ENCODE measurements around the gene SPTBN5.

The SPTBN5 gene

GRCh38 chr15:41852736-41853590 is 40.9 kb downstream of the SPTBN5 start:
- DNase-seq: no peak
- TF ChIP-seq POLR2A (IDR thresholded peaks at IDR 0.05; ENCODE audit: low read length) (no peak), GATA1 (IDR thresholded peaks at IDR 0.05; ENCODE audit: low read depth, low read length) (no peak)

- no peak for TF ChIP-seq GATA1 (IDR thresholded peaks at IDR 0.05; ENCODE audit: low read depth, low read length)
- TF ChIP-seq POLR2A (IDR thresholded peaks at IDR 0.05; ENCODE audit: low read length): no peak
- no peak for DNase-seq
These were observed 42.0 kb downstream of the SPTBN5 start for GRCh38 chr15:41851755-41852370.

- DNase-seq: no peak
- TF ChIP-seq POLR2A (IDR thresholded peaks at IDR 0.05; ENCODE audit: low read length): no peak
- TF ChIP-seq GATA1 (IDR thresholded peaks at IDR 0.05; ENCODE audit: low read depth, low read length): no peak
These were observed 42.7 kb downstream of the SPTBN5 start for GRCh38 chr15:41851167-41851523.

GRCh38 chr15:41850482-41851166 is 43.2 kb downstream of the SPTBN5 start:
- TF ChIP-seq POLR2A (IDR thresholded peaks at IDR 0.05; ENCODE audit: low read length): no peak
- TF ChIP-seq GATA1 (IDR thresholded peaks at IDR 0.05; ENCODE audit: low read depth, low read length): no peak
- DNase-seq: no peak

- DNase-seq: no peak
- TF ChIP-seq GATA1 (IDR thresholded peaks at IDR 0.05; ENCODE audit: low read depth, low read length) (no peak), POLR2A (IDR thresholded peaks at IDR 0.05; ENCODE audit: low read length) (no peak)
These were observed 44.0 kb downstream of the SPTBN5 start for GRCh38 chr15:41849861-41850260.

GRCh38 chr15:41849204-41849603 is 44.6 kb downstream of the SPTBN5 start:
- no peak for DNase-seq
- TF ChIP-seq GATA1 (IDR thresholded peaks at IDR 0.05; ENCODE audit: low read depth, low read length) (no peak), POLR2A (IDR thresholded peaks at IDR 0.05; ENCODE audit: low read length) (no peak)

- DNase-seq: no peak
- no peak for TF ChIP-seq GATA1 (IDR thresholded peaks at IDR 0.05; ENCODE audit: low read depth, low read length)
These were observed 45.2 kb downstream of the SPTBN5 start for GRCh38 chr15:41848631-41849030.

- no peak for DNase-seq
- no peak for TF ChIP-seq POLR2A (IDR thresholded peaks at IDR 0.05; ENCODE audit: low read length)
- TF ChIP-seq GATA1 (IDR thresholded peaks at IDR 0.05; ENCODE audit: low read depth, low read length): no peak
These were observed 45.9 kb downstream of the SPTBN5 start for GRCh38 chr15:41847981-41848380.

- no peak for DNase-seq
- TF ChIP-seq POLR2A (IDR thresholded peaks at IDR 0.05; ENCODE audit: low read length) (no peak), GATA1 (IDR thresholded peaks at IDR 0.05; ENCODE audit: low read depth, low read length) (no peak)
These were observed 46.6 kb downstream of the SPTBN5 start for GRCh38 chr15:41847206-41847605.

- TF ChIP-seq GATA1 (IDR thresholded peaks at IDR 0.05; ENCODE audit: low read depth, low read length) (no peak), POLR2A (IDR thresholded peaks at IDR 0.05; ENCODE audit: low read length) (no peak)
- DNase-seq: no peak
These were observed 49.0 kb downstream of the SPTBN5 start for GRCh38 chr15:41844814-41845213.

- TF ChIP-seq GATA1 (IDR thresholded peaks at IDR 0.05; ENCODE audit: low read depth, low read length): no peak
- DNase-seq: no peak
These were observed 50.3 kb downstream of the SPTBN5 start for GRCh38 chr15:41843571-41843970.

- DNase-seq: no peak
- no peak for TF ChIP-seq GATA1 (IDR thresholded peaks at IDR 0.05; ENCODE audit: low read depth, low read length)
- TF ChIP-seq POLR2A (IDR thresholded peaks at IDR 0.05; ENCODE audit: low read length): no peak
These were observed 51.6 kb downstream of the SPTBN5 start for GRCh38 chr15:41842229-41842628.

- DNase-seq: no peak
These were observed 52.7 kb downstream of the SPTBN5 start for GRCh38 chr15:41841131-41841530.

GRCh38 chr15:41840673-41841072 is 53.2 kb downstream of the SPTBN5 start:
- no peak for DNase-seq
- TF ChIP-seq GATA1 (IDR thresholded peaks at IDR 0.05; ENCODE audit: low read depth, low read length): no peak
- no peak for TF ChIP-seq POLR2A (IDR thresholded peaks at IDR 0.05; ENCODE audit: low read length)

More at GRCh38 chr15:41841131-41841530, 52.7 kb downstream of the SPTBN5 start:
- TF ChIP-seq GATA1 (IDR thresholded peaks at IDR 0.05; ENCODE audit: low read depth, low read length): no peak
- TF ChIP-seq POLR2A (IDR thresholded peaks at IDR 0.05; ENCODE audit: low read length): no peak

All from erythroblast (primary cell).